Urinary bladder (tissue), 4 donors: ENCODE measurements around the gene MAL. TPM values are rescaled to one million over a fixed set of nuclear protein-coding genes. Genes with fewer than 3 reads are reported as not detected.

Experiments used
- DNase-seq: peaks from one replicate; pipeline ENCODE4 v3.0.0-alpha.2; 2015; ENCODE audit errors: extremely low spot score
- H3K27ac ChIP-seq: one replicate; pipeline ENCODE4 v1.5.1; 2013; ENCODE audit warnings: low read depth, mild to moderate bottlenecking, moderate library complexity
- H3K36me3 ChIP-seq: one replicate; pipeline ENCODE4 v1.6.1; 2013; ENCODE audit warnings: mild to moderate bottlenecking, moderate library complexity; ENCODE audit not compliant: insufficient read depth
- H3K4me1 ChIP-seq: one replicate; pipeline ENCODE4 v1.6.1; 2013; ENCODE audit warnings: mild to moderate bottlenecking, moderate library complexity; ENCODE audit not compliant: insufficient read depth
- H3K4me3 ChIP-seq: one replicate; pipeline ENCODE4 v1.5.1; 2013; ENCODE audit warnings: low read depth, low read length
- WGBS: extraction: QIAGEN DNeasy Blood & Tissue Kit; methylation state at CpG from one replicate; pipeline ENCODE4 v1.1.7; 2013; 5-methylcytosine and 5-hydroxymethylcytosine counted together
- polyA plus RNA-seq: library from polyadenylated mRNA; stranded (reverse); fragments of 200-250 nt; gene quantifications from one replicate; pipeline ENCODE4 v1.2.3, GENCODE V29; 2013
- total RNA-seq: library from RNA; depleted of rRNA; stranded (reverse); fragments of >200 nt; gene quantifications from one replicate; pipeline ENCODE4 v1.2.3, GENCODE V29; 2014
- donor health status: healthy with polysubstance abuse.
- donor health status: healthy.

The MAL gene
- total and polyA plus RNA-seq, 2 donors = 3.6 to 13.3 TPM

GRCh38 chr2:95024960-95025405 is 525 bp upstream of the MAL start:
- 9% methylated on average over 30 of the region's 30 CpGs for WGBS
- no peak overlapping the region for H3K4me3 ChIP-seq

GRCh38 chr2:95026471-95027368 is 1.2 kb downstream of the MAL start:
- WGBS = 11% methylated on average over 47 of the region's 47 CpGs
- no peaks in the 10 kb centered on the region for H3K36me3 ChIP-seq
- no peaks in the 10 kb centered on the region for H3K4me1 ChIP-seq
- DNase-seq = no peak
- H3K27ac ChIP-seq = no peak overlapping the region
- H3K4me3 ChIP-seq = peak overlapping the region; percentile 17

More at GRCh38 chr2:95024960-95025405, 525 bp upstream of the MAL start:
- Histone ChIP-seq H3K27ac (no peak overlapping the region), H3K36me3 (no peaks in the 10 kb centered on the region), H3K4me1 (no peaks in the 10 kb centered on the region)
- no peak for DNase-seq

GRCh38 chr2:95027369-95027720 is 1.8 kb downstream of the MAL start:
- Histone ChIP-seq H3K4me1 (no peaks in the 10 kb centered on the region), H3K4me3 (no peak overlapping the region), H3K27ac (no peak overlapping the region), H3K36me3 (no peaks in the 10 kb centered on the region)
- no peak for DNase-seq
- WGBS = 38% methylated on average over 9 of the region's 9 CpGs

- no peak overlapping the region for H3K27ac ChIP-seq
- no peaks in the 10 kb centered on the region for H3K4me1 ChIP-seq
- DNase-seq = no peak
- H3K36me3 ChIP-seq = no peaks in the 10 kb centered on the region
- WGBS = 86% methylated on average over 4 of the region's 4 CpGs
- H3K4me3 ChIP-seq = no peak overlapping the region
Observed at GRCh38 chr2:95029898-95030341, 4.4 kb downstream of the MAL start.

- WGBS = 48% methylated on average over 5 of the region's 5 CpGs
- H3K4me3 ChIP-seq = no peak overlapping the region
- H3K27ac ChIP-seq = no peak overlapping the region
- DNase-seq = no peak
- H3K4me1 ChIP-seq = no peaks in the 10 kb centered on the region
- no peaks in the 10 kb centered on the region for H3K36me3 ChIP-seq
Observed at GRCh38 chr2:95030496-95030895, 5.0 kb downstream of the MAL start.

GRCh38 chr2:95031076-95031725 is 5.7 kb downstream of the MAL start:
- WGBS = 75% methylated on average over 7 of the region's 7 CpGs
- no peak for DNase-seq
- Histone ChIP-seq H3K4me3 (no peak overlapping the region), H3K36me3 (no peaks in the 10 kb centered on the region), H3K4me1 (no peaks in the 10 kb centered on the region), H3K27ac (no peak overlapping the region)

- WGBS = 63% methylated on average over 1 of the region's 1 CpG
- no peak overlapping the region for H3K27ac ChIP-seq
- H3K36me3 ChIP-seq = no peaks in the 10 kb centered on the region
- no peak overlapping the region for H3K4me3 ChIP-seq
- no peaks in the 10 kb centered on the region for H3K4me1 ChIP-seq
- DNase-seq = no peak
Observed at GRCh38 chr2:95031726-95032116, 6.2 kb downstream of the MAL start.

GRCh38 chr2:95032341-95032740 is 6.8 kb downstream of the MAL start:
- Histone ChIP-seq H3K4me1 (no peaks in the 10 kb centered on the region), H3K36me3 (no peaks in the 10 kb centered on the region), H3K4me3 (no peak overlapping the region), H3K27ac (no peak overlapping the region)
- no peak for DNase-seq
- whole genome bisulfite sequencing = 61% methylated on average over 3 of the region's 3 CpGs

- WGBS = 64% methylated on average over 16 of the region's 16 CpGs
- no peak overlapping the region for H3K4me3 ChIP-seq
- no peak for DNase-seq
- no peaks in the 10 kb centered on the region for H3K36me3 ChIP-seq
- no peak overlapping the region for H3K27ac ChIP-seq
- no peaks in the 10 kb centered on the region for H3K4me1 ChIP-seq
Observed at GRCh38 chr2:95032868-95033603, 7.5 kb downstream of the MAL start.

GRCh38 chr2:95034221-95034620 is 8.7 kb downstream of the MAL start:
- H3K4me3 ChIP-seq = no peak overlapping the region
- no peaks in the 10 kb centered on the region for H3K4me1 ChIP-seq
- H3K36me3 ChIP-seq = no peaks in the 10 kb centered on the region
- H3K27ac ChIP-seq = no peak overlapping the region
- no peak for DNase-seq
- 82% methylated on average over 4 of the region's 4 CpGs for WGBS

GRCh38 chr2:95034818-95035217 is 9.3 kb downstream of the MAL start:
- WGBS = 64% methylated on average over 7 of the region's 7 CpGs
- Histone ChIP-seq H3K4me1 (no peaks in the 10 kb centered on the region), H3K27ac (no peak overlapping the region), H3K36me3 (no peaks in the 10 kb centered on the region), H3K4me3 (no peak overlapping the region)
- no peak for DNase-seq

GRCh38 chr2:95036596-95037383 is 11.3 kb downstream of the MAL start:
- Histone ChIP-seq H3K4me1 (no peaks in the 10 kb centered on the region), H3K36me3 (no peaks in the 10 kb centered on the region), H3K27ac (no peak overlapping the region), H3K4me3 (no peak overlapping the region)
- WGBS = 90% methylated on average over 3 of the region's 3 CpGs
- DNase-seq = no peak

GRCh38 chr2:95037384-95037839 is 11.9 kb downstream of the MAL start:
- Histone ChIP-seq H3K27ac (no peak overlapping the region), H3K36me3 (no peaks in the 10 kb centered on the region), H3K4me3 (no peak overlapping the region), H3K4me1 (no peaks in the 10 kb centered on the region)
- 91% methylated on average over 2 of the region's 2 CpGs for WGBS
- DNase-seq = no peak
